ENCODE results near the gene EGR1.

The EGR1 gene

DNA sequence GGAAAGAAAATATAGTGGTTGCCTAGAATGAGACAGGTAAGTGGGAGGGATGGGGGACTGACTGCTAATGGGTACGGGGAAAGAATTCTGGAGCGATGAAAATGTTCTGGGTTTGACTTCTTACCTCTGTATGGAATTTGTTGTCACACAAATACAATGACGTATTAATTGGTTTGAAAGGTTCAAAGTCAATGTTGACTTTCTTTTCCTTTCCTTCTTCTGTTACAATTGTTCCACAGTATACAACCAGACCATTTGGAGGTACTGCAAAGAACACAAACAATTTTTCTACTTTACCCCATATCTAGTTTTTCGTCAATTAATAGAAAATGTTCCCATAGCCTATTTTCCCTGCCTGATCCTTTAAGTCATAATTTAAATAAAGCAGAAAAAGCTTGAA, 52.2 kb downstream of the EGR1 start:
- no peak for TF ChIP-seq CTCF (IDR thresholded peaks at IDR 0.05; ENCODE audit: borderline replicate concordance, insufficient read depth, low read depth, low read length)

More for the DNA sequence above, 52.2 kb downstream of the EGR1 start:
- no peak overlapping the region for H3K4me3 ChIP-seq (ENCODE audit: low read depth, low read length)
